ENCODE measurements around the gene SEC23IP.
"Not testable (repeated sequence)": the region's sequence is repeated elsewhere in the genome, so short reads cannot be mapped to it uniquely, and the experiment has no call there.

SEC23IP gene

GRCh38 chr10:119883901-119884611 lies 8.5 kb upstream of the SEC23IP start:
- DNase-seq = not testable (repeated sequence)

- DNase-seq = not testable (repeated sequence)
Measured at GRCh38 chr10:119886070-119886469, 6.5 kb upstream of the SEC23IP start.

- DNase-seq = not testable (repeated sequence)
Measured at GRCh38 chr10:119888715-119889114, 3.8 kb upstream of the SEC23IP start.

GRCh38 chr10:119889201-119889600 lies 3.3 kb upstream of the SEC23IP start:
- not testable (repeated sequence) for DNase-seq

- DNase-seq = not testable (repeated sequence)
Measured at GRCh38 chr10:119890307-119890706, 2.2 kb upstream of the SEC23IP start.

- not testable (repeated sequence) for DNase-seq
Measured at GRCh38 chr10:119891849-119892187, 712 bp upstream of the SEC23IP start.

GRCh38 chr10:119893074-119893473 lies 544 bp downstream of the SEC23IP start:
- DNase-seq = no peak

GRCh38 chr10:119893845-119894427 lies 1.4 kb downstream of the SEC23IP start:
- no peak for DNase-seq

GRCh38 chr10:119896061-119896655 lies 3.6 kb downstream of the SEC23IP start:
- no peak for DNase-seq

GRCh38 chr10:119896937-119897770 lies 4.6 kb downstream of the SEC23IP start:
- DNase-seq = no peak

GRCh38 chr10:119898577-119898976 lies 6.0 kb downstream of the SEC23IP start:
- no peak for DNase-seq

- no peak for DNase-seq
Measured at GRCh38 chr10:119903946-119904666, 11.6 kb downstream of the SEC23IP start.

- not testable (repeated sequence) for DNase-seq
Measured at GRCh38 chr10:119907695-119908094, 15.2 kb downstream of the SEC23IP start.

- DNase-seq = no peak
Measured at GRCh38 chr10:119908166-119908565, 15.6 kb downstream of the SEC23IP start.

- no peak for DNase-seq
Measured at GRCh38 chr10:119910689-119911088, 18.2 kb downstream of the SEC23IP start.

- DNase-seq = no peak
Measured at GRCh38 chr10:119917777-119918176, 25.2 kb downstream of the SEC23IP start.

GRCh38 chr10:119919271-119919670 lies 26.7 kb downstream of the SEC23IP start:
- no peak for DNase-seq

GRCh38 chr10:119919826-119920225 lies 27.3 kb downstream of the SEC23IP start:
- no peak for DNase-seq

GRCh38 chr10:119928411-119928810 lies 35.9 kb downstream of the SEC23IP start:
- no peak for DNase-seq

- DNase-seq = no peak
Measured at GRCh38 chr10:119931871-119932270, 39.3 kb downstream of the SEC23IP start.

GRCh38 chr10:119932631-119933030 lies 40.1 kb downstream of the SEC23IP start:
- DNase-seq = no peak

- DNase-seq = no peak
Measured at GRCh38 chr10:119933179-119933578, 40.6 kb downstream of the SEC23IP start.

- no peak for DNase-seq
Measured at GRCh38 chr10:119940487-119940886, 48.0 kb downstream of the SEC23IP start.
